AG09319 (cell line): ENCODE results near the gene EML6.

Experiments used
- DNase-seq: peaks from one replicate; pipeline ENCODE4 v3.0.0-alpha.2; 2010; ENCODE audit warnings: low read depth; ENCODE audit errors: extremely low read depth
- TF ChIP-seq, protein P1 (sequence below): IDR thresholded peaks from 2 replicates; pipeline ENCODE4 v1.5.1; 2011; ENCODE audit warnings: low read depth, mild to moderate bottlenecking, inconsistent platforms, low read length, moderate library complexity

EML6 gene

DNA sequence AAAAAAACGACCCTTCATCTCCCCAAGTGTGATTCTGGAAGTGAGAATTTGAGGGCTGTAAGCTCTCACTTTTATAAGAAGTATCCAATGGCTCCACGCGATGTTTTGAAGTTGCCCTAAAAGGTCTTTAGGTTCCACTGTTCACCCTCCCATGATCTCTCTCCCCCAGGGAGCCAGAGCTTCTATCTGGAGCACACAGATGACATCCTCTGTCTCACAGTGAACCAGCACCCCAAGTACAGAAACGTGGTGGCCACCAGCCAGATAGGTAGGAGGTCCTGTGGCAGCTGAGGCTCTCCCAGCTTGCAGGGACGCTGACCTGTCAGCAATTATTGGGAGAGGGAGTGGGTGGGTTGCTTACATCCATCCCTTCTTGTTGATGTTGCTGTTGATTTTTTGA, 229.0 kb downstream of the EML6 start:
- no peak for DNase-seq
- TF ChIP-seq, protein P1, sequence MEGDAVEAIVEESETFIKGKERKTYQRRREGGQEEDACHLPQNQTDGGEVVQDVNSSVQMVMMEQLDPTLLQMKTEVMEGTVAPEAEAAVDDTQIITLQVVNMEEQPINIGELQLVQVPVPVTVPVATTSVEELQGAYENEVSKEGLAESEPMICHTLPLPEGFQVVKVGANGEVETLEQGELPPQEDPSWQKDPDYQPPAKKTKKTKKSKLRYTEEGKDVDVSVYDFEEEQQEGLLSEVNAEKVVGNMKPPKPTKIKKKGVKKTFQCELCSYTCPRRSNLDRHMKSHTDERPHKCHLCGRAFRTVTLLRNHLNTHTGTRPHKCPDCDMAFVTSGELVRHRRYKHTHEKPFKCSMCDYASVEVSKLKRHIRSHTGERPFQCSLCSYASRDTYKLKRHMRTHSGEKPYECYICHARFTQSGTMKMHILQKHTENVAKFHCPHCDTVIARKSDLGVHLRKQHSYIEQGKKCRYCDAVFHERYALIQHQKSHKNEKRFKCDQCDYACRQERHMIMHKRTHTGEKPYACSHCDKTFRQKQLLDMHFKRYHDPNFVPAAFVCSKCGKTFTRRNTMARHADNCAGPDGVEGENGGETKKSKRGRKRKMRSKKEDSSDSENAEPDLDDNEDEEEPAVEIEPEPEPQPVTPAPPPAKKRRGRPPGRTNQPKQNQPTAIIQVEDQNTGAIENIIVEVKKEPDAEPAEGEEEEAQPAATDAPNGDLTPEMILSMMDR, result no peak

- TF ChIP-seq, protein P1, result no peak
- no peak for DNase-seq
Observed at GRCh38 chr2:54952978-54953456, 229.6 kb downstream of the EML6 start.

DNA sequence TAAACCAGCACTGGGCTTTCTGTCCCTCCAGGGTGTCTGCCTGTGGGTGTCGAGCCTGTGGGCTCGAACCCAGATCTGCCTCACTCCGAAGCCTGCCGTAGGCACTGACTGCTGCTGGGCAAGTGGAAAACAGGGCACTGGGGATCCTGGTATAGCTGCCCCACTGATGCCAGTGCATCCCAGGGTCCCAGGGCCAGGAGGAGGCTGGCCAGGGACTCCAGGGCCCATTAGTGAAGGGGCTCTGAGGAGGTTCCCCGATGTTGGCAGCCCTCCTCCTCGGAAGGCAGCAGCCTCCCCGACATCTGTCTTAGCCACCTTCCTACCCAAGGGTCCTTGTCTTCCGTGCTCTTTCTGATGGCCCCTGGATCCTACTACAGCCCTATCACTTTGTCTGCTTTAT, 230.7 kb downstream of the EML6 start:
- no peak for DNase-seq
- TF ChIP-seq, protein P1, result no peak

DNA sequence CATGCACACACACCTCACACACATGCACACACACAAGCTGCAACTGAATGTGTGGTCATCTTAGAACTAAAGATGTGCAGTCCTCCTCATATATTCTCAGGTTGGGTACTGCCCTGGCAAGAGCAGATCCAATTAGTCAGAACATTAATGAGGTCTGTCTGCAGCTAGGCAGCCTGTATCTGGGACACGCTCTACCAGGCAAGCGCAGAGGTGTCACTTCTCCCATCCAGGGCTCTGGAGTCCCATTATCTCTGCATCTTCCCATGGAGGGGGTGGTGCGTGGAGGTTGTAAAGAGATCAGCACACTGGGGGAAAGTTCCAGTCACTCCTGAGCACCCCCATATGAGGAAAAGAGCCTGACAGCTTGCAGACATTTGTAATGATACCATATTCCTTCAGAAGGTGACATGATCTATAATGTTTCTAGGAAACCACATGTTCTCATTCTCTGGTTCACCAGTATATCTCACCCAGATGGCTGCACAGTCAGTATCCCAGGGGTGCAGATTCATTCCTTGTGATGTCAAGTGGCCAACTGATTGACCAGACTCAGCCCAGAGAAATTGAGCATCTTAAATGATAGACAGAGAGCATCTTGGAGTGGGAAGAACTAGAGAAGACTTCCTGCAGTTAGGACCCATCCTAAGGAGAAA, 231.4 kb downstream of the EML6 start:
- DNase-seq, result no peak
- TF ChIP-seq, protein P1, result no peak

GRCh38 chr2:54955358-54956110, 232.1 kb downstream of the EML6 start:
- DNase-seq, result no peak

GRCh38 chr2:54956111-54956627, 232.7 kb downstream of the EML6 start:
- TF ChIP-seq, protein P1, result no peak
- no peak for DNase-seq

More at GRCh38 chr2:54955358-54956110, 232.1 kb downstream of the EML6 start:
- TF ChIP-seq, protein P1, result no peak
